Right atrium auricular region (tissue), 2 donors: ENCODE results near the gene VWA8. TPM values are rescaled to one million over a fixed set of nuclear protein-coding genes. Genes with fewer than 3 reads are reported as not detected.

Experiments
- DNase-seq: peaks from one replicate; pipeline ENCODE4 v3.0.0-alpha.2; 2019; ENCODE audit warnings: low spot score
- H3K27ac ChIP-seq, 2 donors: fragments of 200-600 bp; sonication (generic); 1 replicate in 1 of 2; 2 replicates in 1 of 2; pipeline ENCODE4 v1.5.1; 2016 to 2019
- H3K27me3 ChIP-seq, 2 donors: fragments of 200-600 bp; sonication (generic); one replicate each; pipeline versions ENCODE4 v1.5.1 to v1.6.0; 2017 to 2019
- H3K36me3 ChIP-seq: fragments of 200-600 bp; sonication (generic); one replicate; pipeline ENCODE4 v1.5.1; 2016
- H3K4me1 ChIP-seq, 2 donors: fragments of 200-600 bp; sonication (generic); one replicate each; pipeline versions ENCODE4 v1.5.1 to v1.6.0; 2017 to 2019
- H3K4me3 ChIP-seq, 2 donors: fragments of 200-600 bp; sonication (generic); 1 replicate in 1 of 2; 2 replicates in 1 of 2; pipeline ENCODE4 v1.5.1; 2017 to 2019; ENCODE audit warnings: mild to moderate bottlenecking in 1 of 2, moderate library complexity in 1 of 2
- H3K9me3 ChIP-seq, 2 donors: fragments of 200-600 bp; sonication (generic); one replicate each; pipeline ENCODE4 v1.5.1; 2019
- CTCF ChIP-seq, 2 donors: fragments of 200-600 bp; sonication (generic); IDR thresholded peaks; one replicate each; pipeline ENCODE4 v1.5.1; 2019; ENCODE audit warnings: antibody characterized with exemption in 2 of 2
- total RNA-seq, 2 donors: library from RNA; depleted of rRNA; stranded (reverse); fragments of >200 nt; gene quantifications; one replicate each; pipeline ENCODE4 v1.1.0, GENCODE V29; 2016

Gene VWA8
- total RNA-seq, 2 donors from 2014 or later, result 25.9 to 32.8 TPM

GRCh38 chr13:41606646-41607045 is 354.3 kb downstream of the VWA8 start:
- Histone ChIP-seq H3K27ac (no peak overlapping the region), H3K27me3 (no peaks in the 10 kb centered on the region), H3K36me3 (peaks cover 38% of the 10 kb centered on the region), H3K4me3 (no peak overlapping the region), H3K9me3 (no peaks in the 10 kb centered on the region), H3K4me1 (no peaks in the 10 kb centered on the region)
- no peak for DNase-seq
- no peak for TF ChIP-seq CTCF (IDR thresholded peaks at IDR 0.05)

DNA sequence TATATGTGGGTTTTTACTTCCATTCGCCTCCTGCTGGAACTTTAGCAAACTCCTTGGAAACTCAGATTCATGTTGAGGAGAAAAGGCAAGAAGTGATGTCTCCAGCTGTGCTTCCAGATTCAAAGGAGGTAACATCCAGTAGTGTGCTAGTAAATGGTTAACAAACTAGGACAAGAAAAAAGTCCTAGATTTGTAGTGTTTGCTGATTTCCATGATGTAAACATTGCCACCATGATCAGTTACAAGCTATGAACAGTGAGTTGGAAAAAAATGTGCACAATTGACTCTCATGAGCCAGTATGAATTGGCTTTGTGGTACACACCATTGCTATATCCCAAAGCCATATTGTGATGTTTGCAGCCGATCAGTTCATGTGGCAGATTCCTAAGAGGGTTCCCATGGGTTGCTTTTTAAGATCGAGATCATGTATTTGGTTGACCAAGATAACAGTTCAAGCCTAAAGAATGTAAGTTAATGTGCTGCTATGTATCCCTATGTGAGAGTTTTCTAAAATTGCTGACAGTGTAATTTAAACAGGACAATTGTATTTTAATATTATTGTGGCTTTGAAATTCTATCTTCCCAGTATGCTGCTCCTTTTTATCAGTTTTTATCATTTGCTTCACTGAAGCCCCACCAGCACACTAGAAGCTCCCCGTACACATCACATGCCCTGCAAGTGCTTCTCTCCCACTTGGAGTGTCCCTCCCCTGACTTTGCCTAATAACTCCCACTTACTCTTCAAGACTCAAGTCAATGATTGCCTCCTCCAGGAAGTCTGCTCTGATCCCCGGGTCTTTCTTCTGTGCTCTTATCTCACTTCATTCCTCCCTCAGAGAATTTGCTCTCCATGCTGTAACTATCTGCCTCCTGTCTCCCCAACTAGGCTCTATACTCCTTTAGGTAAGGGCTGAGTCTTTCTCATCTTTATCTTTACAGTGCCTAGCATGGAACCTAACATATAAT is 355.3 kb downstream of the VWA8 start:
- Histone ChIP-seq H3K27me3 (no peaks in the 10 kb centered on the region), H3K4me3 (no peak overlapping the region), H3K36me3 (peaks cover 34% of the 10 kb centered on the region), H3K27ac (no peak overlapping the region), H3K9me3 (no peaks in the 10 kb centered on the region), H3K4me1 (no peaks in the 10 kb centered on the region)
- TF ChIP-seq CTCF (IDR thresholded peaks at IDR 0.05), result no peak
- no peak for DNase-seq

GRCh38 chr13:41603917-41604316 is 357.0 kb downstream of the VWA8 start:
- Histone ChIP-seq H3K27ac (no peak overlapping the region), H3K27me3 (no peaks in the 10 kb centered on the region), H3K9me3 (no peaks in the 10 kb centered on the region), H3K4me3 (no peak overlapping the region), H3K36me3 (peaks cover 24% of the 10 kb centered on the region), H3K4me1 (no peaks in the 10 kb centered on the region)
- DNase-seq, result no peak
- no peak for TF ChIP-seq CTCF (IDR thresholded peaks at IDR 0.05)

DNA sequence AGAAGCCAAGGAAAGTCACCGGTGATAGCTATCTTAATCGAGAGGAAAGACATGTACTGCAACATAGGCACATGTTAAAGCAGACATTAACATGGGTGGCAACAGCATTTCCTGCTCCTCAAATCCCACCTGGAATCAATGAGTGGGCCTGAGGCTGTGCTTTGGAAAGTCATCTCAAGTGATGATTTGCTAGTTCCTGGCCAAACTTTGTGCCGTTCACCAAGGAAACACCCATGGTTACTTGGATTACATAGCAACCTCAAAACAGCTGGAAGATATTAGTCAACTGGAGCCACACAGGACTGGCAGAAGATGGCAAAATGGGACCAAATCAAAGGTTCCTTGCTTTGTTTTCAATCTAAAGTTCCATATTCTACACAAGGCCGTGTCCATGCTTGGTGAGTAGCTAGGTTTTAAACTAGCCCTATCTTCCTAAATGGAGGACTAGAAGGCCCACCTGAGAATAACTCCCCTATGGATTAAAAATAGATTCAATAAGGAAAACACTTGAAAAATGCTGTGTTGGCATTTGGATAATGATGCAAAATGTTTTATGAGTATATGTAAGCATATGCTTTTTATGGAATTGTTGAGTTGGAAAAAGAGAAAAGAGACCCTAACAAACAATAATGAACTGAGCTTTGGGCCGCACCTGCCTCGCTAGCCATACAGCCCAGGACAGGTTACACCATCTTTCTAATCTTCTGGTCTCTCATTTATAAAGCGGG is 359.0 kb downstream of the VWA8 start:
- Histone ChIP-seq H3K36me3 (peaks cover 18% of the 10 kb centered on the region), H3K27ac (no peak overlapping the region), H3K4me1 (no peaks in the 10 kb centered on the region), H3K4me3 (no peak overlapping the region), H3K9me3 (no peaks in the 10 kb centered on the region), H3K27me3 (no peaks in the 10 kb centered on the region)
- no peak for TF ChIP-seq CTCF (IDR thresholded peaks at IDR 0.05)
- DNase-seq, result no peak

GRCh38 chr13:41599619-41600018 is 361.3 kb downstream of the VWA8 start:
- no peak for DNase-seq
- Histone ChIP-seq H3K9me3 (no peaks in the 10 kb centered on the region), H3K36me3 (peaks cover 14% of the 10 kb centered on the region), H3K27me3 (no peaks in the 10 kb centered on the region), H3K4me3 (no peak overlapping the region), H3K27ac (no peak overlapping the region), H3K4me1 (no peaks in the 10 kb centered on the region)
- TF ChIP-seq CTCF (IDR thresholded peaks at IDR 0.05), result no peak
